GM19438 (cell line): ENCODE data around the gene OPN1MW2.
"Not testable (repeated sequence)": the region's sequence is repeated elsewhere in the genome, so short reads cannot be mapped to it uniquely, and the experiment has no call there.

ENCODE experiments used
- ATAC-seq: cut with Tn5 transposase; IDR thresholded peaks from one replicate; pipeline ENCODE4 v1.9.1; 2021; ENCODE audit warnings: low read depth; ENCODE audit not compliant: unreplicated experiment

Gene OPN1MW2

GRCh38 chrX:154219456-154219855, at the start of gene OPN1MW2:
Gene OPN1MW2 (plus strand): TSS chrX:154219756. CDS start chrX:154219816, 60 bp downstream.
- ATAC-seq = not testable (repeated sequence)

GRCh38 chrX:154172535-154172943, 47.0 kb upstream of the OPN1MW2 start:
- ATAC-seq = peak; percentile 89

- ATAC-seq = not testable (repeated sequence)
Observed at GRCh38 chrX:154174356-154174755, 45.2 kb upstream of the OPN1MW2 start.

GRCh38 chrX:154182296-154182695, 37.3 kb upstream of the OPN1MW2 start, which contains the start of gene OPN1MW:
Gene OPN1MW (plus strand): TSS chrX:154182596. CDS start chrX:154182678, 82 bp downstream.
- ATAC-seq = not testable (repeated sequence)

GRCh38 chrX:154183794-154184193, 35.8 kb upstream of the OPN1MW2 start:
- ATAC-seq = not testable (repeated sequence)

GRCh38 chrX:154192846-154193245, 26.7 kb upstream of the OPN1MW2 start:
- ATAC-seq = not testable (repeated sequence)

- not testable (repeated sequence) for ATAC-seq
Observed at GRCh38 chrX:154194316-154194715, 25.2 kb upstream of the OPN1MW2 start.

- ATAC-seq = not testable (repeated sequence)
Observed at GRCh38 chrX:154196466-154196865, 23.1 kb upstream of the OPN1MW2 start.

- peak; percentile 66 for ATAC-seq
Observed at GRCh38 chrX:154209670-154210418, 9.7 kb upstream of the OPN1MW2 start.

GRCh38 chrX:154211057-154211456, 8.5 kb upstream of the OPN1MW2 start:
- ATAC-seq = not testable (repeated sequence)

- not testable (repeated sequence) for ATAC-seq
Observed at GRCh38 chrX:154211499-154211898, 8.1 kb upstream of the OPN1MW2 start.

- ATAC-seq = not testable (repeated sequence)
Observed at GRCh38 chrX:154225292-154225691, 5.7 kb downstream of the OPN1MW2 start.

- ATAC-seq = not testable (repeated sequence)
Observed at GRCh38 chrX:154226706-154227105, 7.2 kb downstream of the OPN1MW2 start.

- not testable (repeated sequence) for ATAC-seq
Observed at GRCh38 chrX:154231443-154231842, 11.9 kb downstream of the OPN1MW2 start.

GRCh38 chrX:154233620-154234019, 14.1 kb downstream of the OPN1MW2 start:
- not testable (repeated sequence) for ATAC-seq

- ATAC-seq = not testable (repeated sequence)
Observed at GRCh38 chrX:154238939-154239559, 19.5 kb downstream of the OPN1MW2 start.

GRCh38 chrX:154239982-154240503, 20.5 kb downstream of the OPN1MW2 start:
- ATAC-seq = not testable (repeated sequence)

GRCh38 chrX:154247377-154248045, 28.0 kb downstream of the OPN1MW2 start:
- ATAC-seq = peak; percentile 72

GRCh38 chrX:154248076-154248475, 28.5 kb downstream of the OPN1MW2 start:
- not testable (repeated sequence) for ATAC-seq

- ATAC-seq = not testable (repeated sequence)
Observed at GRCh38 chrX:154257282-154257681, 37.7 kb downstream of the OPN1MW2 start, which contains the start of gene OPN1MW3. Gene OPN1MW3 (plus strand): TSS chrX:154257582. CDS start chrX:154257620, 38 bp downstream.

GRCh38 chrX:154258711-154259110, 39.2 kb downstream of the OPN1MW2 start:
- ATAC-seq = not testable (repeated sequence)
